ENCODE measurements around the gene FHOD1. TPM values are rescaled to one million over a fixed set of nuclear protein-coding genes. Genes with fewer than 3 reads are reported as not detected.
A peak's percentile ranks its signal among the peaks of the same experiment; 100 is the strongest.

The FHOD1 gene
- total and polyA plus RNA-seq, 10 of the 15 experiments (the other 5 are each of a cell fraction or from before 2014, with no cell fraction given): 8.9 to 65.7 (median 18.1) TPM

DNA sequence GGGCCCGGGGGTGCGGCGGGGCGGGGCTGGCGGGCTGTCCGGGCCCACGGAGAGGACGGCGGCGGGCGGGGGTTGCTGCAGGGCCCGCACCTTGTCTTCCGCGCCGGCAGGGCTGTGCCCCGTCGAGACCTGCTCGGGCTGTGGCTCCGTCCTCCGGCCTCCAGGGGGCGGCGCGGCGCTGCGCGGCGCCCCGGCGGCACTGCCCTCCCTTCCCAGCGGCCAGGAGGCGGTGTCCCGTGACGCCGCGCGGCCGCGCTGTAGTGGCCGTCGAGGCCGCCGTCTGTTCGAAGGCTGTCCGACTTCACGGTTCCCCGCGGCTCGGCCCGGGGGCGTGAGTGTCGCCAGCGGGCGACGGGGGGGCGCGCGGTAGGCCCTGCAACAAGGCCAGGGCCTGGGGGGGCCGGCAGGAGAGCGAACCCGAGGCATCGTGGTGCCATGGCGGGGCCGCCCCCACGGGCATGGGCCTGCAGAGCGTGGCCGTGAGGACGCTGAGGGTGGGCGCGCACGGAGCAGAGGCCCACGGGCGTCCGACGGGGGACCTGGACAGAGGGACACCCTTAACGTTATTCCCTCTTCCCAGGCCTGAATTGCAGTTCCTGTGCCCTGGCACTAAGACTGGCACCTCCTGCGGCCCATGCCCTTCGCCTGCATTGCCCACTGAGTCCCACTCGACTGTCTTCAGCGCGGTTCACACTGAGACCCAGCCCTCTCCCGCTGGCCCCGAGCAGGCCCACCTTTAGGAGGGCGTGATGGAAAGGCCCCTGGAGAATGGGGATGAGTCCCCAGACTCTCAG is 32.2 kb upstream of the FHOD1 start, which contains the start of gene PLEKHG4 (continued):
- peak; percentile 73 for TF ChIP-seq YY1 (IDR thresholded peaks at IDR 0.05; ENCODE audit: low read depth, low read length)
- TF ChIP-seq ZBED1 (IDR thresholded peaks at IDR 0.05; ENCODE audit: borderline replicate concordance): no peak
- peak; percentile 82 for TF ChIP-seq SMARCA5 (IDR thresholded peaks at IDR 0.05)
- no peak for TF ChIP-seq CHD4 (IDR thresholded peaks at IDR 0.05)
- TF ChIP-seq, protein P1, sequence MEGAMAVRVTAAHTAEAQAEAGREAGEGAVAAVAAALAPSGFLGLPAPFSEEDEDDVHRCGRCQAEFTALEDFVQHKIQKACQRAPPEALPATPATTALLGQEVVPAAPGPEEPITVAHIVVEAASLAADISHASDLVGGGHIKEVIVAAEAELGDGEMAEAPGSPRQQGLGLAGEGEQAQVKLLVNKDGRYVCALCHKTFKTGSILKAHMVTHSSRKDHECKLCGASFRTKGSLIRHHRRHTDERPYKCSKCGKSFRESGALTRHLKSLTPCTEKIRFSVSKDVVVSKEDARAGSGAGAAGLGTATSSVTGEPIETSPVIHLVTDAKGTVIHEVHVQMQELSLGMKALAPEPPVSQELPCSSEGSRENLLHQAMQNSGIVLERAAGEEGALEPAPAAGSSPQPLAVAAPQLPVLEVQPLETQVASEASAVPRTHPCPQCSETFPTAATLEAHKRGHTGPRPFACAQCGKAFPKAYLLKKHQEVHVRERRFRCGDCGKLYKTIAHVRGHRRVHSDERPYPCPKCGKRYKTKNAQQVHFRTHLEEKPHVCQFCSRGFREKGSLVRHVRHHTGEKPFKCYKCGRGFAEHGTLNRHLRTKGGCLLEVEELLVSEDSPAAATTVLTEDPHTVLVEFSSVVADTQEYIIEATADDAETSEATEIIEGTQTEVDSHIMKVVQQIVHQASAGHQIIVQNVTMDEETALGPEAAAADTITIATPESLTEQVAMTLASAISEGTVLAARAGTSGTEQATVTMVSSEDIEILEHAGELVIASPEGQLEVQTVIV (IDR thresholded peaks at IDR 0.05; ENCODE audit: borderline replicate concordance, partially characterized antibody): no peak
- no peak for TF ChIP-seq HCFC1 (IDR thresholded peaks at IDR 0.05; ENCODE audit: low read length)
- no peak for TF ChIP-seq CREM (IDR thresholded peaks at IDR 0.05; ENCODE audit: low read depth)
- TF ChIP-seq, protein P2, sequence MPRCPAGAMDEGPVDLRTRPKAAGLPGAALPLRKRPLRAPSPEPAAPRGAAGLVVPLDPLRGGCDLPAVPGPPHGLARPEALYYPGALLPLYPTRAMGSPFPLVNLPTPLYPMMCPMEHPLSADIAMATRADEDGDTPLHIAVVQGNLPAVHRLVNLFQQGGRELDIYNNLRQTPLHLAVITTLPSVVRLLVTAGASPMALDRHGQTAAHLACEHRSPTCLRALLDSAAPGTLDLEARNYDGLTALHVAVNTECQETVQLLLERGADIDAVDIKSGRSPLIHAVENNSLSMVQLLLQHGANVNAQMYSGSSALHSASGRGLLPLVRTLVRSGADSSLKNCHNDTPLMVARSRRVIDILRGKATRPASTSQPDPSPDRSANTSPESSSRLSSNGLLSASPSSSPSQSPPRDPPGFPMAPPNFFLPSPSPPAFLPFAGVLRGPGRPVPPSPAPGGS (IDR thresholded peaks at IDR 0.05; ENCODE audit: borderline replicate concordance, insufficient read depth, low read depth, low read length, poor library complexity, severe bottlenecking): no peak
- TF ChIP-seq EGR1 (IDR thresholded peaks at IDR 0.05; ENCODE audit: borderline replicate concordance in 1 of 2, low read depth in 2 of 2, low read length in 2 of 2): no peak
- TF ChIP-seq, protein P3, sequence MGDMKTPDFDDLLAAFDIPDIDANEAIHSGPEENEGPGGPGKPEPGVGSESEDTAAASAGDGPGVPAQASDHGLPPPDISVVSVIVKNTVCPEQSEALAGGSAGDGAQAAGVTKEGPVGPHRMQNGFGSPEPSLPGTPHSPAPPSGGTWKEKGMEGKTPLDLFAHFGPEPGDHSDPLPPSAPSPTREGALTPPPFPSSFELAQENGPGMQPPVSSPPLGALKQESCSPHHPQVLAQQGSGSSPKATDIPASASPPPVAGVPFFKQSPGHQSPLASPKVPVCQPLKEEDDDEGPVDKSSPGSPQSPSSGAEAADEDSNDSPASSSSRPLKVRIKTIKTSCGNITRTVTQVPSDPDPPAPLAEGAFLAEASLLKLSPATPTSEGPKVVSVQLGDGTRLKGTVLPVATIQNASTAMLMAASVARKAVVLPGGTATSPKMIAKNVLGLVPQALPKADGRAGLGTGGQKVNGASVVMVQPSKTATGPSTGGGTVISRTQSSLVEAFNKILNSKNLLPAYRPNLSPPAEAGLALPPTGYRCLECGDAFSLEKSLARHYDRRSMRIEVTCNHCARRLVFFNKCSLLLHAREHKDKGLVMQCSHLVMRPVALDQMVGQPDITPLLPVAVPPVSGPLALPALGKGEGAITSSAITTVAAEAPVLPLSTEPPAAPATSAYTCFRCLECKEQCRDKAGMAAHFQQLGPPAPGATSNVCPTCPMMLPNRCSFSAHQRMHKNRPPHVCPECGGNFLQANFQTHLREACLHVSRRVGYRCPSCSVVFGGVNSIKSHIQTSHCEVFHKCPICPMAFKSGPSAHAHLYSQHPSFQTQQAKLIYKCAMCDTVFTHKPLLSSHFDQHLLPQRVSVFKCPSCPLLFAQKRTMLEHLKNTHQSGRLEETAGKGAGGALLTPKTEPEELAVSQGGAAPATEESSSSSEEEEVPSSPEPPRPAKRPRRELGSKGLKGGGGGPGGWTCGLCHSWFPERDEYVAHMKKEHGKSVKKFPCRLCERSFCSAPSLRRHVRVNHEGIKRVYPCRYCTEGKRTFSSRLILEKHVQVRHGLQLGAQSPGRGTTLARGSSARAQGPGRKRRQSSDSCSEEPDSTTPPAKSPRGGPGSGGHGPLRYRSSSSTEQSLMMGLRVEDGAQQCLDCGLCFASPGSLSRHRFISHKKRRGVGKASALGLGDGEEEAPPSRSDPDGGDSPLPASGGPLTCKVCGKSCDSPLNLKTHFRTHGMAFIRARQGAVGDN (IDR thresholded peaks at IDR 0.05): peak; percentile 81
- peak; percentile 15 for TF ChIP-seq SP1 (IDR thresholded peaks at IDR 0.05; ENCODE audit: low read depth, low read length)
- TF ChIP-seq ZNF274 (IDR thresholded peaks at IDR 0.05; ENCODE audit: insufficient read depth, insufficient read length): no peak
- TF ChIP-seq, protein P4, sequence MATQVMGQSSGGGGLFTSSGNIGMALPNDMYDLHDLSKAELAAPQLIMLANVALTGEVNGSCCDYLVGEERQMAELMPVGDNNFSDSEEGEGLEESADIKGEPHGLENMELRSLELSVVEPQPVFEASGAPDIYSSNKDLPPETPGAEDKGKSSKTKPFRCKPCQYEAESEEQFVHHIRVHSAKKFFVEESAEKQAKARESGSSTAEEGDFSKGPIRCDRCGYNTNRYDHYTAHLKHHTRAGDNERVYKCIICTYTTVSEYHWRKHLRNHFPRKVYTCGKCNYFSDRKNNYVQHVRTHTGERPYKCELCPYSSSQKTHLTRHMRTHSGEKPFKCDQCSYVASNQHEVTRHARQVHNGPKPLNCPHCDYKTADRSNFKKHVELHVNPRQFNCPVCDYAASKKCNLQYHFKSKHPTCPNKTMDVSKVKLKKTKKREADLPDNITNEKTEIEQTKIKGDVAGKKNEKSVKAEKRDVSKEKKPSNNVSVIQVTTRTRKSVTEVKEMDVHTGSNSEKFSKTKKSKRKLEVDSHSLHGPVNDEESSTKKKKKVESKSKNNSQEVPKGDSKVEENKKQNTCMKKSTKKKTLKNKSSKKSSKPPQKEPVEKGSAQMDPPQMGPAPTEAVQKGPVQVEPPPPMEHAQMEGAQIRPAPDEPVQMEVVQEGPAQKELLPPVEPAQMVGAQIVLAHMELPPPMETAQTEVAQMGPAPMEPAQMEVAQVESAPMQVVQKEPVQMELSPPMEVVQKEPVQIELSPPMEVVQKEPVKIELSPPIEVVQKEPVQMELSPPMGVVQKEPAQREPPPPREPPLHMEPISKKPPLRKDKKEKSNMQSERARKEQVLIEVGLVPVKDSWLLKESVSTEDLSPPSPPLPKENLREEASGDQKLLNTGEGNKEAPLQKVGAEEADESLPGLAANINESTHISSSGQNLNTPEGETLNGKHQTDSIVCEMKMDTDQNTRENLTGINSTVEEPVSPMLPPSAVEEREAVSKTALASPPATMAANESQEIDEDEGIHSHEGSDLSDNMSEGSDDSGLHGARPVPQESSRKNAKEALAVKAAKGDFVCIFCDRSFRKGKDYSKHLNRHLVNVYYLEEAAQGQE (IDR thresholded peaks at IDR 0.05; ENCODE audit: low read depth, low read length): no peak
- no peak for TF ChIP-seq SMAD5 (IDR thresholded peaks at IDR 0.05; ENCODE audit: low read depth)
- no peak for TF ChIP-seq ATF7 (IDR thresholded peaks at IDR 0.05; ENCODE audit: low read depth)
- peak; percentile 69 to 88; a peak in 3 of 4 replicates for TF ChIP-seq BHLHE40 (IDR thresholded peaks at IDR 0.05; ENCODE audit: borderline replicate concordance in 1 of 2, low read depth in 2 of 2, low read length in 1 of 2)
- no peak for TF ChIP-seq MEF2A (IDR thresholded peaks at IDR 0.05; ENCODE audit: insufficient read depth, low read depth, low read length)
- TF ChIP-seq POLR2AphosphoS2 (IDR thresholded peaks at IDR 0.05; ENCODE audit: low read depth, low read length): no peak
- TF ChIP-seq RB1 (IDR thresholded peaks at IDR 0.05; ENCODE audit: borderline replicate concordance): peak; percentile 65; the same call in 1 of the 2 replicates

Data from GM12878 (cell line).